Measurements from ENCODE around the gene RASSF8. TPM values are rescaled to one million over a fixed set of nuclear protein-coding genes. Genes with fewer than 3 reads are reported as not detected.

Gene RASSF8
- total and polyA plus RNA-seq, 9 of the 15 experiments (the other 6 are each of a cell fraction or from before 2014, with no cell fraction given), result 0.01 to 0.36 (median 0.12) TPM; not detected in 1

DNA sequence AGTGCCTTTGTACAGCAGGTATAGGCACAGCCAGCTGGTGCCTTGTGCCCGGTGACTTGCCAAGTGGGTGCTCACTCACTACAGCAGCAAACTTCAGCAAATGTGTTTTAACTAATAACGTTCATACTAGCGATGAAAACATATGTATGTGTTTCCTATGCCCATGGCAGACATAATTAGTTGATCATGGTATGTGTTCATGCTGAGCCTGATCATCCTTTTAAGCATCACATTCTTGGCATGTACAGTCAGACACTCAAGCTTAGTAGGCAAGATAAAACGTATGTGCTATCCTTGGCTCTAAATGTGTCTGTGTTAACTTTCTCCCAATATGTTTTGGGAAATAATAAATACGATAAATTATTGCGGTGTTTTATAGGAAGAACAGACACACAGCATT lies 55.6 kb downstream of the RASSF8 start (continued):
- TF ChIP-seq, protein P1, sequence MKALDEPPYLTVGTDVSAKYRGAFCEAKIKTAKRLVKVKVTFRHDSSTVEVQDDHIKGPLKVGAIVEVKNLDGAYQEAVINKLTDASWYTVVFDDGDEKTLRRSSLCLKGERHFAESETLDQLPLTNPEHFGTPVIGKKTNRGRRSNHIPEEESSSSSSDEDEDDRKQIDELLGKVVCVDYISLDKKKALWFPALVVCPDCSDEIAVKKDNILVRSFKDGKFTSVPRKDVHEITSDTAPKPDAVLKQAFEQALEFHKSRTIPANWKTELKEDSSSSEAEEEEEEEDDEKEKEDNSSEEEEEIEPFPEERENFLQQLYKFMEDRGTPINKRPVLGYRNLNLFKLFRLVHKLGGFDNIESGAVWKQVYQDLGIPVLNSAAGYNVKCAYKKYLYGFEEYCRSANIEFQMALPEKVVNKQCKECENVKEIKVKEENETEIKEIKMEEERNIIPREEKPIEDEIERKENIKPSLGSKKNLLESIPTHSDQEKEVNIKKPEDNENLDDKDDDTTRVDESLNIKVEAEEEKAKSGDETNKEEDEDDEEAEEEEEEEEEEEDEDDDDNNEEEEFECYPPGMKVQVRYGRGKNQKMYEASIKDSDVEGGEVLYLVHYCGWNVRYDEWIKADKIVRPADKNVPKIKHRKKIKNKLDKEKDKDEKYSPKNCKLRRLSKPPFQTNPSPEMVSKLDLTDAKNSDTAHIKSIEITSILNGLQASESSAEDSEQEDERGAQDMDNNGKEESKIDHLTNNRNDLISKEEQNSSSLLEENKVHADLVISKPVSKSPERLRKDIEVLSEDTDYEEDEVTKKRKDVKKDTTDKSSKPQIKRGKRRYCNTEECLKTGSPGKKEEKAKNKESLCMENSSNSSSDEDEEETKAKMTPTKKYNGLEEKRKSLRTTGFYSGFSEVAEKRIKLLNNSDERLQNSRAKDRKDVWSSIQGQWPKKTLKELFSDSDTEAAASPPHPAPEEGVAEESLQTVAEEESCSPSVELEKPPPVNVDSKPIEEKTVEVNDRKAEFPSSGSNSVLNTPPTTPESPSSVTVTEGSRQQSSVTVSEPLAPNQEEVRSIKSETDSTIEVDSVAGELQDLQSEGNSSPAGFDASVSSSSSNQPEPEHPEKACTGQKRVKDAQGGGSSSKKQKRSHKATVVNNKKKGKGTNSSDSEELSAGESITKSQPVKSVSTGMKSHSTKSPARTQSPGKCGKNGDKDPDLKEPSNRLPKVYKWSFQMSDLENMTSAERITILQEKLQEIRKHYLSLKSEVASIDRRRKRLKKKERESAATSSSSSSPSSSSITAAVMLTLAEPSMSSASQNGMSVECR (CRISPR knock-in tag; IDR thresholded peaks at IDR 0.05), result no peak
- no peak for TF ChIP-seq CEBPG (CRISPR knock-in tag; IDR thresholded peaks at IDR 0.05)
- no peak for TF ChIP-seq CEBPG (tag; conservative IDR thresholded peaks at IDR 0.05 in 1 of 2, IDR thresholded peaks at IDR 0.05 in 1 of 2)
- no peak for TF ChIP-seq THRAP3 (IDR thresholded peaks at IDR 0.05; ENCODE audit: borderline replicate concordance)
- no peak for TF ChIP-seq ZNF175 (CRISPR knock-in tag; IDR thresholded peaks at IDR 0.05; ENCODE audit: low read depth)
- no peak for TF ChIP-seq U2AF1 (optimal IDR thresholded peaks at IDR 0.05; ENCODE audit: low read depth, low read length)
- TF ChIP-seq, protein P2, sequence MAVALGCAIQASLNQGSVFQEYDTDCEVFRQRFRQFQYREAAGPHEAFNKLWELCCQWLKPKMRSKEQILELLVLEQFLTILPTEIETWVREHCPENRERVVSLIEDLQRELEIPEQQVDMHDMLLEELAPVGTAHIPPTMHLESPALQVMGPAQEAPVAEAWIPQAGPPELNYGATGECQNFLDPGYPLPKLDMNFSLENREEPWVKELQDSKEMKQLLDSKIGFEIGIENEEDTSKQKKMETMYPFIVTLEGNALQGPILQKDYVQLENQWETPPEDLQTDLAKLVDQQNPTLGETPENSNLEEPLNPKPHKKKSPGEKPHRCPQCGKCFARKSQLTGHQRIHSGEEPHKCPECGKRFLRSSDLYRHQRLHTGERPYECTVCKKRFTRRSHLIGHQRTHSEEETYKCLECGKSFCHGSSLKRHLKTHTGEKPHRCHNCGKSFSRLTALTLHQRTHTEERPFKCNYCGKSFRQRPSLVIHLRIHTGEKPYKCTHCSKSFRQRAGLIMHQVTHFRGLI (CRISPR knock-in tag; IDR thresholded peaks at IDR 0.05), result no peak
- TF ChIP-seq KHSRP (IDR thresholded peaks at IDR 0.05), result no peak
- no peak for TF ChIP-seq CHCHD3 (CRISPR knock-in tag; IDR thresholded peaks at IDR 0.05)
- no peak for TF ChIP-seq SAP30 (IDR thresholded peaks at IDR 0.05; ENCODE audit: borderline replicate concordance, insufficient read depth, low read depth, low read length, poor library complexity, severe bottlenecking)
